ENCODE results near the gene CBL.
"Not testable (repeated sequence)": the region's sequence is repeated elsewhere in the genome, so short reads cannot be mapped to it uniquely, and the experiment has no call there.

CBL gene

GRCh38 chr11:119205574-119206510 is at the start of gene CBL:
Gene CBL (plus strand): TSS chr11:119206339. CDS start chr11:119206418, 79 bp downstream.
- DNase-seq (ENCODE audit: low spot score) = peak; percentile 99

DNA sequence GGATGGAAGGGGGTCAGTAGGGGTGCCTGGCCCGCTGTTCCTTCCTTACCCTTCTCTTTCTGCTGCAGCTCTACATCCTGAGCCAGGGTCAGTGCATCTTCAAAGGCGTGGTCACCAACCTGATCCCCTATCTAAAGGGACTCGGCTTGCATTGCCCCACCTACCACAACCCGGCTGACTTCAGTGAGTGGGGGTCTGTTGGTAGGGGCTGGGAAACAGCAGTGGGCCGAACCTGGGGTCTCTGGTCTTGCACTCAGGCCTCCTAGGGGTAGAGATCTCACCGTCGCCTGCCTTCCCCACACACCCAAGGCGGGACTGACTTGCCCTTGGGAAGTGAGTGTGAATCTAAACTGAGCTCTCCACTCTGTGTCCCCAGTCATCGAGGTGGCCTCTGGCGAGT is 49.6 kb upstream of the CBL start:
- no peak for DNase-seq (ENCODE audit: low spot score)

GRCh38 chr11:119157063-119157462 is 49.1 kb upstream of the CBL start:
- no peak for DNase-seq (ENCODE audit: low spot score)

DNA sequence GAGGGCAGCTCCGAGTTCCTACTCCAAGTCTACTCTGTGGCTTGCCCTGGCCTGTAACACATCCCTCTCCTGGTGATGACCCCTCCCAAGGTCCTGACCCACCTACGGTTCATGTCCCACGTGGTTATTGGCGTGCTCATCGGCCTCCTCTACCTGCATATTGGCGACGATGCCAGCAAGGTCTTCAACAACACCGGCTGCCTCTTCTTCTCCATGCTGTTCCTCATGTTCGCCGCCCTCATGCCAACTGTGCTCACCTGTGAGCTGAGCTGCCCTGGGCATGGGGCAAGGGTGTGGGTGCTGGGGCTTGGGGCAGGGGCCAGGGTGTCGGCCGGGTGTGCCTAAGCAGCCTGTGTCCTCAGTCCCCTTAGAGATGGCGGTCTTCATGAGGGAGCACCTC is 47.7 kb upstream of the CBL start:
- DNase-seq (ENCODE audit: low spot score) = no peak

DNA sequence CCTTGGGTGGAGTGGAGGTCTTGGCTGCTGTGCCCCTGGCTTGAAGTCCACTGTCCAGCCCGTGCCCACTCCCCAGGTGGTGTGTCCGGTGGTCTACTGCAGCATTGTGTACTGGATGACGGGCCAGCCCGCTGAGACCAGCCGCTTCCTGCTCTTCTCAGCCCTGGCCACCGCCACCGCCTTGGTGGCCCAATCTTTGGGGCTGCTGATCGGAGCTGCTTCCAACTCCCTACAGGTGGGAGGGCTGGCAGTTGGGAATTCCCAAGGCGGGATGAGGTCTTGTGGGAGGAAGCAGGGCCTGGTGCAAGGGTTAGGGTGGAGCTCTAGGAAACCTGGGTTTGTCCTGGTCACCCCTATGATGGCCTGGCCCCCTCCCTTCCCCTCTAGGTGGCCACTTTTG is 46.0 kb upstream of the CBL start:
- no peak for DNase-seq (ENCODE audit: low spot score)

DNA sequence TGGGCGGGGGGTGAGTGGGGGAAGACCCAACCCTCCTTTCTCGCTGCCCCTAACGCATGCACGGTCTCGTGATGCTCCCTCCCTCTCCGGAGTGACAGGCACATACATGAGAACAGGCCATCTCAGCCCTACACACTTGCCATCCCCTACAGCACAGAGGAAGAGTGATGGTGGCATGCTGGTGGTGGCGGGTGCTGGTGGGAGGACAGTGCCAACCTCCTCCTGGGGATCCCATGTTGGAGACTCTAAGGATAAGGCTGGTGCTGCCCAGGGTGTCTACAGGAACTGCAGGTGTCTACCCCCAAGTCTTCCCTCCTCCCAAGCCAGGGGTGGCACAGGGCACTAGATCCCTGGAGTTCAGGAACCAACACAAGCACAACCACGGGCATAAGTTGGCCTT is 44.3 kb upstream of the CBL start:
- DNase-seq (ENCODE audit: low spot score) = no peak

- DNase-seq (ENCODE audit: low spot score) = peak; percentile 61
These were observed 39.6 kb upstream of the CBL start for GRCh38 chr11:119166368-119167076.

- DNase-seq (ENCODE audit: low spot score) = not testable (repeated sequence)
These were observed 39.1 kb upstream of the CBL start for GRCh38 chr11:119167077-119167458.

- no peak for DNase-seq (ENCODE audit: low spot score)
These were observed 38.2 kb upstream of the CBL start for GRCh38 chr11:119167933-119168332.

DNA sequence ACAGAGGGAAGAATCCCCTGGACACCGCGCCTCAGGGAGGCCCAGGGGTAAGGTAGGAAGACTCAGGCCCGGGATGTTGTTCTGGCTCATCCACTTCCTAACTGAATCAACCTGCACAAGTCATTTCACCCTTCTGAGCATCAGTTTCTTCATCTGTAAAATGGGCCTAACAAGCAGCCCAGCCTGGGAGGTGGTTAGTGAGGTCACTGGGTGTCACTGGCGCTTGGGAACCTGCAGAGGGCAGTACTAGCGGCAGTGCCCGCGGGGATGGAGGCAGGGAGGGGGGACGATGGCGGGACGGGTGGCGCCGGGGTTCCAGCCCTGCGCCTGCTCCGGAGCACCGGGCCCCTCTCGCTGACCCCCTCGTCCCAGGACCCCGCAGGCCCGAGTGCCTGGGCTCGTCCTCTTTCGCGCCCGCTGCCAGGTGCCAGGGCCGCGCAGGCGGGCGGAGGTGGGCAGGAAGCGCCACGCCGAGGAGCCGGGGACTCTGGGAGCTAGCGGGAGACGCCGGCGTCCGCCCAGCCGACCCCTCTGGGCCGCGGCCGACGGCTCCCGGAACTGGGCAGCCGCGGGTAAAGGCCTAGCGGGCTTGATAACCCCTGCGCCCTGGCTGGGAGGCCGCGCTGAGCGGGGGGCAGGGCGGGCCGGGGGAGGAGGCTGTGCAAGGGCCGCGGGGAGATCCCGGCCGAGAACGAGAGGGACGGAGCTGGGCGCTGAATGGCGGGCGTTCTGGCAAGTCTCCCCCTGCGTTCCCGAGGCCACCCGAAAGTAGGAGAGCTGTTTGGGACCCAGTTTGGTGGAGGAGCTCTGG is 37.5 kb upstream of the CBL start, which contains the start of gene NLRX1:
Gene NLRX1, plus strand, starts transcription at position 255 of the 811 bp plus-strand sequence. CDS start 2,679 bp downstream, outside the sequence.
- peak; percentile 98 for DNase-seq (ENCODE audit: low spot score)

DNA sequence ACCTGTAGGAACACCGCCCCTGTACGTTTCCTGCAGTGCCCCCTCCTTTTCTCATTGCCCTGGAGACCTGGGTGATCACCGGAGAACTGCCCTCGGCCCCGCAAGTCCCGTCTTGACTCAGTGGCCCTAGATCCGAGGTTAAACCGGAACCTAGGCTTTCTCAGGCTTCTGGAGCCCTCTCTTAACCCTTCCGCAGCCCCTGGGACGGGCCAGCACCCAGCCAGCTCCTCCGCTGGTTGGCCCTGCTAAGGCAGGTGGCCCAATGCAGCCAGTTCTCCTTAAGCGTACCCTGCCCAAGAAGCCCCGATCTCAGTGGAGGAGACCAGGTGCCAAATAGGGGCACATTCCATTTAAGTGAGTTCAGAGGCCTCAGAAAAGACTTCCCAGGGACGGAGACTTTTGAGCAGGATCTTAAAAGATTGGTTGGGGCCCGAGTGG is 36.8 kb upstream of the CBL start:
- peak; percentile 55 for DNase-seq (ENCODE audit: low spot score)

GRCh38 chr11:119172513-119172912 is 33.6 kb upstream of the CBL start:
- no peak for DNase-seq (ENCODE audit: low spot score)

DNA sequence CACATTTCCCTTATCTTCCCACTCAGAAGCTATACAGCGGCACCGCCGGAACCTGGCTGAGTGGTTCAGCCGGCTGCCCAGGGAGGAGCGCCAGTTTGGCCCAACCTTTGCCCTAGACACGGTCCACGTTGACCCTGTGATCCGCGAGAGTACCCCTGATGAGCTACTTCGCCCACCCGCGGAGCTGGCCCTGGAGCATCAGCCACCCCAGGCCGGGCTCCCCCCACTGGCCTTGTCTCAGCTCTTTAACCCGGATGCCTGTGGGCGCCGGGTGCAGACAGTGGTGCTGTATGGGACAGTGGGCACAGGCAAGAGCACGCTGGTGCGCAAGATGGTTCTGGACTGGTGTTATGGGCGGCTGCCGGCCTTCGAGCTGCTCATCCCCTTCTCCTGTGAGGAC is 32.7 kb upstream of the CBL start:
- DNase-seq (ENCODE audit: low spot score) = no peak

- DNase-seq (ENCODE audit: low spot score) = no peak
These were observed 30.6 kb upstream of the CBL start for GRCh38 chr11:119175493-119176077.

DNA sequence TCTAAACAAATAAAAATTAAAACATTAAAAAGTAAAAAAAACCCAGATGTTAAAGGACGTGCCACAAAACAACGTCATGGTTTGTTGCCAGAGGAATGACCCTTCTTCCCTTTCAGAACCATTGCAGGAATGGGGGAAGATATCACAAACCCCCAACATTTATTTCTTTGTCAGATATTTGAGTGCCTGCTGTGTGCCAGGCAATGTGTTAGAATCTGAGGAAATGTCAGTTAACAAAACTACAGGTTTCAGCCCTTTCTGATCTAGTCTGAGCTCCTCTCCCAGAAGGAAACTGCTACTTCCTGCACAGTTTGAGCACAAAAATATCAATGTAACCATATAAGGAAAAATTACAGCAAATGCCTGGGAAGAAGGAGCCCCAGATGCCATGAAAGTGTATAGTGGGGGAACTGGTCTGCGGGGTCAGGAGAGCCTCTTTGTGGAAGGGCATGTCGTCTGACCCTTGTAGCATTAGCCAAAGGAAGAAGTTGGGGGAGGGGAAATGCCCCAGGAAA is 27.9 kb upstream of the CBL start:
- no peak for DNase-seq (ENCODE audit: low spot score)

GRCh38 chr11:119179342-119179741 is 26.8 kb upstream of the CBL start:
- no peak for DNase-seq (ENCODE audit: low spot score)

DNA sequence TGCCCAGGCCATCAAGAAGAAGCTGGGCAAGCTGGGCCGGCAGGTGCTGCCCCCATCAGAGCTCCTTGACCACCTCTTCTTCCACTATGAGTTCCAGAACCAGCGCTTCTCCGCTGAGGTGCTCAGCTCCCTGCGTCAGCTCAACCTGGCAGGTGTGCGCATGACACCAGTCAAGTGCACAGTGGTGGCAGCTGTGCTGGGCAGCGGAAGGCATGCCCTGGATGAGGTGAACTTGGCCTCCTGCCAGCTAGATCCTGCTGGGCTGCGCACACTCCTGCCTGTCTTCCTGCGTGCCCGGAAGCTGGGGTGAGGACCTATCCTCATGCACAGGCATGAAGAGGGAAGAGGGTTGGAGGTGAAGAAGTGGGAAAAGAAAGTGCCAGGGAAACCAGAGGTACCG is 26.2 kb upstream of the CBL start:
- no peak for DNase-seq (ENCODE audit: low spot score)

DNA sequence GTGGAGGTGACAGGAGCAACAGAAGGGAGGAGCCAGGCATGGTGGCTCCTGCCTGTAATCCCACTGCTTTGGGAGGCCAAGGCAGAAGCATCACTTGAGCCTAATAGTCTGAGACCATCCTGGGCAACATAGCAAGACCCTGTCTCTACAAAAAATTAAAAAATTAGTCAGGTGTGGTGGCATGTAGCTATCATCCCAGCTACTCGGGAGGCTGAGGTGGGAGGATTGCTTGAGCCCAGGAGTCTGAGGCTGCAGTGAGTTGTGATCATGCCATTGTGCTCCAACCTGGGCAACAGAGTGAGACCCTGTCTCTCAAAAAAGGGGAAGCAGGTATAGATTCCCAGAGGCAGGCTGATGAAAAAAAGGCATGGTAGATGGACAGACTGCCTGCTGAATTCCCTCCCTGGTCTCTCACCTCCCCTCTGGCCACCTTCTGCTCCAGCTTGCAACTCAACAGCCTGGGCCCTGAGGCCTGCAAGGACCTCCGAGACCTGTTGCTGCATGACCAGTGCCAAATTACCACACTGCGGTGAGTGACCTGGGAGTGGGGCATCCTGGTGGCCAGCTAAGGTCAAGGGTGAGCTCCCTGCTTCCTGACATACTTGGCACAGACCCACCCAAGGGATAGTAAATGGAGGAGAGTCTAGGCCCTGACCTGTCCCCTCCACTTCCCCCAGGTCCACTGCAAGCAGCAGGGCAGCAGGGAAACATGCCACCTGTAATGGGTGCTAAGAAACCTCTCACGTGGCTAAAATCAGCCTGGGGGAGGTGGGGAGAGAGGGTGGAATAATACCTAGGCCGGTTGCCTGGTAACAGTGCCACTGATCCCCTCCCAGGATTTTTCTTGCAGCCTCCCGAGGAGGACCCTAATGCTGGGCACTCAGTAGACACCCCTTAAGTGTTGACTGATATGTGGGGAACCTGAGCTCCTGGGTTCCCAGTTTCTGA is 25.1 kb upstream of the CBL start:
- DNase-seq (ENCODE audit: low spot score) = no peak

DNA sequence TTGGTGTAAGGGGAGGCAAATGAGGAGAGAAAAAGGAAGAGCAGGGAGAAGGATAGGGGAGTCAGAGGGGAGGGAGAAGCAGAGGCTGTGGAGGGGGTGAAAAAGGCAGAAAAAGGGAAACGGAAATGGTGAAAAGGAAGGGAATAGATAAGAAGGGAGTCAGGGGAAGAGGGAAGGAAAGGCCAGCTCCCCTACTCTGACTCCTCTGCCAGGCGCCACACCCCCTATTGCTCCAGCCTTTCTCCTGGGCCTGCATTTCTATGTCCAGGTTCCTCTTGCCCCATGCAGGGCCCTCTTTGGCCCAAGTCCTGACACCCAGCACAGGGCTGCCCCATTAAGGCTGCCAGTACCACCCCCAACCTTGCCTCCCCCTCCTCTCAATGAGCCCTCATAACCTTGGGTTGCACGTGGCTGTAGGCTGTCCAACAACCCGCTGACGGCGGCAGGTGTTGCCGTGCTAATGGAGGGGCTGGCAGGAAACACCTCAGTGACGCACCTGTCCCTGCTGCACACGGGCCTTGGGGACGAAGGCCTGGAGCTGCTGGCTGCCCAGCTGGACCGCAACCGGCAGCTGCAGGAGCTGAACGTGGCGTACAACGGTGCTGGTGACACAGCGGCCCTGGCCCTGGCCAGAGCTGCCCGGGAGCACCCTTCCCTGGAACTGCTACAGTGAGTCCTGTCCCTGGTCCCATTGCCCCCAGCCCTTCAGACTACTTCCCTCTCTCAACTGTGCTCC is 24.3 kb upstream of the CBL start:
- no peak for DNase-seq (ENCODE audit: low spot score)

GRCh38 chr11:119184399-119184798 is 21.7 kb upstream of the CBL start:
- not testable (repeated sequence) for DNase-seq (ENCODE audit: low spot score)
